ENCODE measurements around the gene ALDH3A2.

The ALDH3A2 gene

DNA sequence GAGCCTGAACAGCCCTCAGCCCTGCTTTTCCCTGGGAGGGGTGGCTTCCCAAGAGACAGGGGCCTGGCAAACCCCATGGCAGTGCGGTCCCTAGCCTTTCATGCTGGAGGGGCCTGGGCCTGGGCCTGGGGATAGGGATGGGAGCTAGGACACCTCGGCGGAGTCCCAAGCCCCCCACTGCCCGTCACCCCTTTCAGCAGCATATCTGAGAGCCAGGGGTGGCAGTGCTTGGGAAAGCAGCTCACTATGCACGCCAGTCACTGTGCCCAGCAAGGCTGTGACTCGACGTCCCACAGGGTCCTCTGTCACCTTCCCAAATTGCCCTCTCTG, 68.4 kb downstream of the ALDH3A2 start:
- no peak for DNase-seq

DNA sequence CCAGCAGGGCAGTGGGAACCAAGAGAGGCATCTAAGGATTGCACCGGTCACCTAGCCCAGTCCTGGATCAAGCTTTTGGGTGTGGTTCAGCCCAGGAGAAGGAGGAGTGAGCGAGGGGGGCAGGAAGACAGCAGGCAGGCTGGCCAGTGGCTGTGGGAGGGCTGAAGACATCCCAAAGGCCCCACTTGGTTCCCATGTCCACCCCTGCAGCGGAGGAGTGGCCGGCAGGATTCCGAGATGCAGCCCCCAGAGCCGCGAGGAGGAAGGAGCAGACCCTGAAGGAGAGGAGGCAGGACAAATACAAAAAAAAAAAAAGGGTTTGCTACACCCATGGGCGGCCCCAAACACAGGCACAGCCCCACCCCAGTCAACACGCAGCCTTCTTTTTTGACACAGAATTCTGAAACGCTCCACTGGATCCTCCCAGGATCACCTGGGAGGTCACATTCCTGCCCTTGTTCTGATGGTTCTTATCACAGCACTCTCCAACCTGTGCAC, 68.9 kb downstream of the ALDH3A2 start:
- DNase-seq, result no peak

GRCh38 chr17:19718041-19718612, 69.6 kb downstream of the ALDH3A2 start:
- DNase-seq, result no peak

DNA sequence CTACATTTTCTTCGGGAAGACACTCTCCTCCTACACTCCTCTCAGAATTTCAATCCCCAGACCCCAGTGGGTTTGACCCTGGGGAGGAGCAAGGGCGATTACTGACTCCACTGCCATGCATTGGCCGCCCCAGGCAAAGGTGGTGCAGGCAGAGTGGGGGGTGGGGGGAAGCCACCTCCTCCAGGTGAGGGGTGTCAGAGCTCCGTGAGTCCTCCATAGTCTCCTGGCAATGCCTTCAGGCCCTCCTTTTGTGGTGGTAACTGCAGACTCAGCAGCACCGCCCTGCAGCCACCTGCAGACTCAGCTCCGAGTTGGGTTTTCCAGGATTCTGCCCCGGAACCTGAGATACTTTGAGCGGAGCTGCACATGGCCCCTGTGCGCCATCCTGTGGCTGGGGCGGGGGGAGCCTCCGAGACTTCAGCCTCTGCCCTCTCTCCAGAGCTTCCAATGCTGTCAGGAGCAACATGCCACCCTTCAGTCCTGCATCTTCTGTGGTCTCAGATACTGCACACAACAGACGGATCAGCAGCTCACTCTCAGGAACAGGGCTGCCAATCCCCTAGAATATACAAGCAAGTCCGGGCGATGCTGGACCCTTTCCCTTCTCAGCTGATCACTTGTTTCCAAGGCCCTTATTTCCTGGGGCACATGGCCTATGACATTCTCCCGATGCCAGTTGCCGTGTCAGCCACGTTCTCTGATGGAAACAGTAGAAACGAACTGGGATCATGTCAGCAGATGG, 70.2 kb downstream of the ALDH3A2 start:
- DNase-seq, result peak; percentile 15

GRCh38 chr17:19719355-19720209, 71.0 kb downstream of the ALDH3A2 start:
- no peak for DNase-seq

DNA sequence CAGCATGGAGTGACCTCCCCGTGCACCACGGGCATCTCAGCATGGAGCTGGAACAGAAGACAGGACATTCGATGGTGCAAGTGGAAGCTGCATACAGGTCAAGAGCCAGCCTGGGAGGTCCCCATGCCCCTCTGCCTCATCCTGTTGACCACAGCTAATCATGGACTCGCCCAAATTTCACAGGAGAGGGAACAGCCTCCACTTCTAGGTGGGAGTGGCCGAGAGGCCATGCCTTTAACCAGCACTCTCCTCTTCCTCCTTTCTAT, 71.6 kb downstream of the ALDH3A2 start:
- DNase-seq, result no peak

GRCh38 chr17:19720631-19721426, 72.3 kb downstream of the ALDH3A2 start:
- no peak for DNase-seq

DNA sequence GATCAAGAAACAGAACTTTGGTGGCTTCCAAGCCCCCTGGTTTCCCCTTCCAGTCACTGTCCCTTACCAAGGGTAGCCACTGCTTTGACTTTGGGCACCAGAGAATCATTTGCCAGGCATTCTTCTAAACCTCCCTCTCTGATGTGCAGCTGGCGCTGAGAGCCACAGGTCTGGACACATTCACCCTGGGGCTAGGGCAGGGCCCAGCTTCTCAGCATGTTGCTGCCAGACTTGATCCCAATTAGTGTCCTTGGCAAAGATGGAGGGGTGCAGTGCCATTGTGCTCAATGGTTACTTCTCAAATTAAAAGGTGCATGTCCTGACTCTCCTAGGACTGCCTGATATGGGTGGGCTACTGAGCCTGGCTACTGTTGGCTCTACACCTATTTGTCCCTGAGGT, 75.4 kb downstream of the ALDH3A2 start:
- DNase-seq, result no peak

GRCh38 chr17:19724501-19725420, 76.2 kb downstream of the ALDH3A2 start:
- DNase-seq, result no peak

GRCh38 chr17:19725486-19725885, 76.9 kb downstream of the ALDH3A2 start:
- DNase-seq, result no peak

DNA sequence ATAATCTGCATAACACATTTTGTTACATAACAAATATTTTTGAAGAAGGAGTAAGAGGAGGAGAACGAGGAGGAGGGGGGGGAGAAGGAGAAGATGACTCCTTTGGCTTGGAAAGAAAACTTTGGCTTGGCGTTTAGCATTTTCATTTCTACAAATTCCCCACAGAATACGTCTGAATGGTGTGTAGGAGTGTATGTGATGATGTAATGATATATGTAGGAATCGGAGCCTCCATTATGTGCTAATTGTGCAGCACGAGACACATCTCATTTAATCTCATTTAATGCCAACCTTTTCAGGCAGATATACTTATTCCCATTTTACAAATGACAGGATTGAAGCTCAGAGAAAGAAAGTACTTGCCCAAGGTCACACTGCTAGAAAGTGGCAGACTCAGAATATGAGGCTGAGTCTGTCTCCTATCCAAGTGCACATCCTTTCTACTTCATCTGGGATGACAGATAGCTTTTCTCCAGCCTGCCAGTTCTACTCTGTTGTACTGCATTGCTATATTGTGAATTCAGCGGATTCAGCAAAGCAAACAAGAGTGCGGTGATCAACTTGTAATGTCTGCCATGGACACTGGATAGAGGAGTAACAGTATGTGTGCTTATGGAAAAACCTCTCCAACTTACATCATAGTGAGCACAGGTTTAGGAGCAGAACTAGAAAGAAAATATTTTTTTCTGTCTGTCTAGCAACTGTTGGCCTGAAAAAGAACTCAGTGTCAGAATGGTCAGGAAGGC, 78.3 kb downstream of the ALDH3A2 start:
- DNase-seq, result no peak
